Posterior vena cava (tissue), 2 donors: ENCODE data around the gene PIK3R3. TPM values are rescaled to one million over a fixed set of nuclear protein-coding genes. Genes with fewer than 3 reads are reported as not detected.

ENCODE experiments used
- DNase-seq: peaks from one replicate; pipeline ENCODE4 v3.0.0-alpha.2; 2020; ENCODE audit warnings: low spot score
- intact Hi-C, 2 donors: fragments of 100-400 bp; cut with DNase I; formaldehyde crosslinking; loops; one replicate each; pipeline versions ENCODE4 v1.14.1 to v1.14.2; 2022 to 2023
- total RNA-seq, 2 donors: library from RNA; stranded (reverse); fragmentation: NEBNext Ultra II Directional; extraction: Animal tissue kit (Norgen Biotek cat#: 25700); gene quantifications; one replicate each; pipeline ENCODE4 v1.2.1, GENCODE V29; 2021
- donor health status: DM: yes; HTN: yes; CAD: no.
- donor health status: DM: yes; HTN: yes; CAD: no.

PIK3R3 gene
- total RNA-seq, 2 donors from 2014 or later: 26.0 to 39.7 TPM

- no peak for DNase-seq
- intact Hi-C loops: no loop called here
Measured at GRCh38 chr1:46010611-46011010, 121.8 kb downstream of the PIK3R3 start.

GRCh38 chr1:46008585-46008984 is 123.8 kb downstream of the PIK3R3 start:
- intact Hi-C loops: no loop called here
- DNase-seq: no peak

GRCh38 chr1:46005594-46005993 is 126.8 kb downstream of the PIK3R3 start:
- intact Hi-C loops: no loop called here
- no peak for DNase-seq

GRCh38 chr1:46004492-46004891 is 127.9 kb downstream of the PIK3R3 start:
- intact Hi-C loops: no loop called here
- DNase-seq: no peak

GRCh38 chr1:46003315-46003714 is 129.1 kb downstream of the PIK3R3 start:
- intact Hi-C loops: no loop called here
- DNase-seq: no peak

GRCh38 chr1:46002551-46003150 is 129.8 kb downstream of the PIK3R3 start:
- intact Hi-C loops: no loop called here
- no peak for DNase-seq

GRCh38 chr1:46001081-46001785 is 131.2 kb downstream of the PIK3R3 start:
- DNase-seq: no peak
- intact Hi-C loops: no loop called here

GRCh38 chr1:45999507-45999906 is 132.9 kb downstream of the PIK3R3 start:
- intact Hi-C loops: no loop called here
- DNase-seq: no peak

- no peak for DNase-seq
Measured at GRCh38 chr1:45998020-45998617, 134.3 kb downstream of the PIK3R3 start.

GRCh38 chr1:45995298-45995697 is 137.1 kb downstream of the PIK3R3 start:
- intact Hi-C loops: no loop called here
- DNase-seq: no peak

More at GRCh38 chr1:45998020-45998617, 134.3 kb downstream of the PIK3R3 start:
- intact Hi-C loops: no loop called here

GRCh38 chr1:45994423-45994822 is 138.0 kb downstream of the PIK3R3 start:
- intact Hi-C loops: no loop called here
- DNase-seq: no peak

Other genes starting within 250 kb of the PIK3R3 start
- 1 to 10 TPM; 1.3 to 1.6 TPM for gene TSPAN1, start 42.5 kb upstream of the PIK3R3 start, total RNA-seq
- not detected for gene P3R3URF, start 43.9 kb upstream of the PIK3R3 start, total RNA-seq
- 10 to 100 TPM; 37.8 to 49.7 TPM for gene POMGNT1, start 65.8 kb upstream of the PIK3R3 start, total RNA-seq
- gene LURAP1, start 70.7 kb upstream of the PIK3R3 start, total RNA-seq: 1 to 10 TPM; 6.7 to 8.3 TPM
- gene RAD54L, start 115.1 kb upstream of the PIK3R3 start, total RNA-seq: under 1 TPM; 0.60 to 0.67 TPM
- gene LRRC41, start 171.0 kb upstream of the PIK3R3 start, total RNA-seq: 10 to 100 TPM; 40.7 to 45.3 TPM
- gene UQCRH, start 171.1 kb upstream of the PIK3R3 start, total RNA-seq: 100 to 1,000 TPM; 127 to 149 TPM
- gene NSUN4, start 208.2 kb upstream of the PIK3R3 start, total RNA-seq: 10 to 100 TPM; 17.3 to 18.9 TPM